GM12801 (cell line): ENCODE data around the gene DYSF.

Experiments used
- CTCF ChIP-seq: IDR thresholded peaks from one replicate; pipeline ENCODE4 v1.5.1; 2011; ENCODE audit warnings: control low read depth; ENCODE audit not compliant: insufficient read length; ENCODE audit errors: extremely low read depth

Gene DYSF

GRCh38 chr2:71683070-71683469 lies 229.7 kb downstream of the DYSF start:
- TF ChIP-seq CTCF = no peak

GRCh38 chr2:71683666-71684065 lies 230.3 kb downstream of the DYSF start:
- TF ChIP-seq CTCF = no peak

GRCh38 chr2:71684226-71685072 lies 231.1 kb downstream of the DYSF start:
- no peak for TF ChIP-seq CTCF

- TF ChIP-seq CTCF = no peak
Observed at GRCh38 chr2:71685073-71685848, 231.9 kb downstream of the DYSF start.

- TF ChIP-seq CTCF = no peak
Observed at GRCh38 chr2:71685941-71686611, 232.7 kb downstream of the DYSF start.

- no peak for TF ChIP-seq CTCF
Observed at GRCh38 chr2:71686781-71687180, 233.4 kb downstream of the DYSF start.

- TF ChIP-seq CTCF = no peak
Observed at GRCh38 chr2:71687412-71687811, 234.1 kb downstream of the DYSF start.
